Activated gamma-delta T cell (primary cell): ENCODE results near the gene ACBD3.
"Not testable (repeated sequence)": the region's sequence is repeated elsewhere in the genome, so short reads cannot be mapped to it uniquely, and the experiment has no call there.

ENCODE experiments used
- DNase-seq: peaks from one replicate; lab custom pipeline; 2025; lab: John Stamatoyannopoulos, UW
- total RNA-seq, 2 donors: gene quantifications; one replicate each; lab custom pipeline; 2026; lab: John Stamatoyannopoulos, UW

Gene ACBD3
- total RNA-seq, result 54.3 to 56.8 reads per million in 2 donors

DNA sequence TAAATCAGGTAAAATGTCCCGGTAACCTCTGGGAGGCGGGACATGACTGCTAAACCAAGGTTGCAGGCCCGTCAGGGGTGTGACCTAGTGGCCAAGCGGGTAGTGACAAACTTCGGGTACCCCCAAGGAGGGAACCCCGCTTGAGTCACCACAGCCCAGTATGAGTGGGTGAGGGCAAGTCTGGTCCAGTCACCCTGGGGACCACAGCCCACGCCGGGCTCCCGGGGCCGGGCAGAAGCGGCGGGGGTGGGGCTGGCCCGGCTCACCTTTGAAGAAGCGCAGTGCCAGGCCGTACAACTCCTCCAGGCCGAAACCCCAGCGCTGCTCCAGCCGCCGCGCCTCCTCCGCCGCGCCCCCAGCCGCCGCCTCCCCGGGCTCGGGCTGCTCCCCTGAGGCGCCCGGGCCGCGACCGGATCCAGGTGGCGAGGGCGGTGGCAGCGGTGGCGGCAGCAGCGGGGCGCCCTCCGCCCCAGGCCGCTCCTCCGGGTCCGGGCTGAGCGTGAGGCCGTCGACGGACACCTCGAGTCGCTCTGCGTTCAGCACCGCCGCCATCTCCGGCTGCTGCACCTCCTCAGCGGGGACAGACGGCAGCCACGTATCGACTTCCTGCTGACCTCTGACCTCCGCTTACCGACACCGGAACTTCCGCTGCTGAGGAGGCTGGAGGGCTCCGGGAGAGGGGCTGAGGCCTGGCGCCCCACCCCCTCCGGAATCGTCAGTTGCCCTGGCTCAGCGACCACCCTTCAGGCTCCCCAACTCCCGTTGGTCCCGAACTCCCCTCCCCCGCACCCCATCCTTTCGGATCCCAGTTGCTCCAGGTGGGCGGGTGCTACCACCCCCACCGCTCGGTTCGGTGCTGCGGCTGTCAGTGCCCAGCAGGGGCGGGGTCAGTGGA is at the start of gene ACBD3:
ACBD3 (minus strand) TSS at position 618 of the 895 bp plus-strand sequence; CDS start at position 552, 66 bp downstream.
- DNase-seq, result peak; percentile 55

DNA sequence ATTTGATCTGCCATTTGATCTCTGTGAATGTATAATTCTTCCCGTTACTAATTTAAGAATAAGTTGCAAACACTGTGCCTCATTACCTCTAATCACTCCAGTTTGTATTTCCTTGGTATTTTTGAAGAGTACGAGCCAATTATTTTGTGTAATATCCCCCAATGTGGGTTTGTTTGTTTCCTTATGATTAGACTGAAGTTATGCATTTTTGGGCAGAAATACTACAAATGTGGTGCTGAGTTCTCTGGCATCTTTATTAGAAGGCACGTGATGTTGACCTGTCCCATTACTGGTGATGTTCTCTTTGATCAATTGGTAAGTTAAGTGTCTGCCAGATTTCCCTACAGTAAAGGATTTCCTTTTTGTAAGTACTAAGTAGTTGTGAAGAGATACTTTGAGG is 47.3 kb upstream of the ACBD3 start:
- DNase-seq, result no peak

DNA sequence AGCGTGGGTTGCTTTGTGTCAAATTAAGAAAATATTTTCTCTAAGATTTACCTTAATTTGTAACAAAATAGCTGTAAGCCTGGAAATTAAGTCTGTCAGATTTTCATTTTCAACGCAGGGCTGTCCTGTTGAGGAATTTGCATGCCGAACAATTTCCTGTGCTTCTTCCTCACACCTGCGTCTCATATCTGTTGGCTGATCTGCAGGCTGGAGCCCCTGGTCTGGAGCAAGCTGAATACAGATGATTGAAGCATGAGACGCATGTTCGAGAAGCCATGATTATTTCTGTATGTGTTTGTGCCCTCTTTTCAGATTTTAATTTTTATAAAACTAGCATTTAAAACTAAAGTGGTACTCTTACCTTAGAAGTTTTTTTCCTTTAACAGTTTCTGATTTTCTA is 46.8 kb upstream of the ACBD3 start:
- no peak for DNase-seq

DNA sequence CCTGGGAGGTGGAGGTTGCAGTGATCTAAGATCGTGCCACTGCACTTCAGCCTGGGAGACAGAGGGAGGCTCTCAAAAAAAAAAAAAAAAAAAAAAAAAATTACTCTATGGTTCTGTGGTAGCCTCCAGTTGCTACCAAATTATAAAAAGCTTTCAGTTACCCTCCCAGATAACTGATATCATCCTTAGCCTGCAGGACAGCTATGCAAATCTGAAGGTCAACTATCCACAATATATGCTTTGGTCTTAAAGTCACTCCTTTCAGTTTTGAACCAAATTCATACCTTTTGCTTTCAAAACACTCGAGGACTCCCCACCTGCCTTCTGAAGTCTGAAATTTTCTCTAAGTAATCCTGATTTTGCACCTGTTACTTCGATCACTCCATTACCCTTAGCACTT is 40.1 kb upstream of the ACBD3 start:
- no peak for DNase-seq

DNA sequence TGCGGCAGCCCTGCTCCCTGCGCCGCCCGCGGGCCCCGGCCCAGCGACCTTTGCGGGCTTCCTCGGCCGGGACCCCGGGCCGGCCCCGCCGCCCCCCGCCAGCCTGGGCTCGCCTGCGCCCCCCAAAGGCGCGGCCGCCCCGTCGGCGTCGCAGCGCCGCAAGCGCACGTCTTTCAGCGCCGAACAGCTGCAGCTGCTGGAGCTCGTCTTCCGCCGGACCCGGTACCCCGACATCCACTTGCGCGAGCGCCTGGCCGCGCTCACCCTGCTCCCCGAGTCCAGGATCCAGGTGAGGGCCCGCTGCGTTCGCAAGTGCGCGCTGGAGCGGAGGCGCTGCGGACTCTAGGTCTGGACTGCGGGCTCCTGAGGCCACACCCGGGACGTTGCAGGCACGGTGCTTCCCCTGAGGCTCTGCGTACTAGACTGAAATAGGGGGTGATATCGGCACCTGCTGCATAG is 37.3 kb upstream of the ACBD3 start:
- no peak for DNase-seq

DNA sequence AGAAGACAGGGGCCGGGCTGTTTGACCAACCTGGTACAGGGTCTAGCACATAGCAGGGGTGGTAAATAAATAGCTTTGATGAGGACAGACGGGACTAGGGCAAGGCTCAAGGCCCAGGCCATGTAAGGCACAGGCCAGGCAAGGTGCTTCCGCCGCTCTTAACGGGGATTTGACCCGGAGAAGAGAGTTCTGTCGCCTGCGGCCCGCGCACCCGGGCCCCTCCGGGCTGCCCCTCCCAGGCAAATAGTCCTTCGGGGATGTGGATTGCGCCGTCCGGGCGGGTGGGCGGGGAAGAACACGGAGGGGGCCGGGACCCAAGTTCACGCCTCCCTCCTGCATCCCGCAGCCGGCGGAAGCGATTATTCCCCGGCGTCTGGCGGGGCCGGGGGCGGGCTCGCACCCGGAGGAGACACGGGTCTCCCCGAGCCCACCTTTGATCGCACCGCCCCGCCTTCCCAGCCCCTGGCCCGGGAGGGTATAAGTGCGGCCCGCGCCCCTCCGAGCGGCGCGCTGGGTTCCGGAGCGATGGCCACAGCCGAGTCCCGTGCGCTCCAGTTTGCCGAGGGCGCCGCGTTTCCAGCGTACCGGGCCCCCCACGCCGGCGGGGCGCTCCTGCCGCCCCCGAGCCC is 36.7 kb upstream of the ACBD3 start, which contains the start of gene MIXL1:
MIXL1 (plus strand) TSS at position 508 of the 629 bp plus-strand sequence; CDS start at position 526, 18 bp downstream.
- no peak for DNase-seq

DNA sequence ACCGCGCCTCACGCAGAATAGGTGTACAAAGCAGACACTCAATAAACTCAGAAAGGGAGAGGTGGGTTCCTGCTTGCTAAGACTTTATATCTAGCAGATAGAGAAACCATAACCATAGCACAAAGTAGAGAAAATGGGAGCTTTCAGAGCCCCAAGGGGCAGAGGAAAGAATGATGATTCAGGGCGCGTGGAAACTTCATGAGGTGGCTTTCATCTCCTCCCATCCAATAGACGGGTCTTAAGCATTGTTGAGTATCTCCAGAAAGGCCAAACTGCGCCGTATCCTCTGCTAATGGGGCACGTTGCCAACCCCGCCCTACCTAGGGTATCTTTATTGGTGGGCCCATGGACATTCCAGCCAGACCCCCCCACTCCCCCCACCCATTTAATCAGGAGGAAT is 36.1 kb upstream of the ACBD3 start:
- no peak for DNase-seq

DNA sequence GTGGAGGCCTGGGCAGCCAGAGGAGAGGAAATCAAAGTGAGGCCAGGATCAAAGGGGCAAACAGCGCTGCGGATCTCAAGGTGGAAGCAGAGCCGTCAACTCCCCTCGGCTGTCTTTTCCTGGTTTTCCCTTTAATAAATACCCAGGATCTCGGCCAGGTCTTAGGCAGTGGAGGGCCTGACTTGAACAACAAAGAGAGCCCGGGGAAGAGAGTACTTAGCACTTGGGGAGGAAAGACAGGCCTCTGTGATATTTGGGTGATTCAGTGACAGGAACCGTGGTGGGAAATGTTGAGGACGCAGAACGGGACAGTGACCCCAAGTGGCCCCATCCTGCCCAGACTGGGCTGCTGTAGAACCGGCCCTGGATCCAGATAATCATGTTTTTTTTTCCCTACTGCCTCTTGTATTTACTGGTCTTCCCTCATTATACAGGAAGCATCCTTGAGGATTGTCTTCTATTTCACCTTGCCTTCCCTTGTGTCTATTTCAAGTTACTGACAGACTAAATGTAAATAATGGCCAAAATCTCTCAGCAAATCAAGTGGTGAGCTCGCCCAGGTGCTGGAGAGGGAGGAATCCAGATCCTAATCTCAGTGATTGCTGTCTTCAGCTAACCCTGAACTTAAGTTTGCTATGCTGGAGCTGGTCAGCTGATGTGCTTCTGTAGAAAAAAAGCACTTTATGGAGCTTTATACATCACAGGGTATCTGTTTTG is 34.1 kb upstream of the ACBD3 start:
- no peak for DNase-seq

DNA sequence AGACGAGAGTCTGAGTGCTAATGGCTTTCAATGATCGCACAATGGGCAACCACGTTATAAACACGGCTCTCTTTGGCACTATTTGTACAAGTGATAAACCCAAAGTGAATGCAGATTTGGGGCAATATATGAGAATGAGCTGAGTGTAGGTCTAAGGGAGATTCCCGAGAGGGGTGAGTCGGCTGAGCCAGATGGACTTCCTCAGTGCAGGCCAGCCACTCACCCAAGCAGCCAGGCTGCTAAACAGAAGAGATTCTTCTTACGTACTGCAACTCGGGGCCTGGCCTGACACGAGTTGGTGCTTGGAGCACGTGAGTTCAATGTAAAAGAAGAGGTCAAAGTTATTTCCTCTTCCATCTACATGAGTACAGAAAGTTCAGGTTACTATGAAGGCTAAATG is 30.7 kb upstream of the ACBD3 start:
- DNase-seq, result no peak

DNA sequence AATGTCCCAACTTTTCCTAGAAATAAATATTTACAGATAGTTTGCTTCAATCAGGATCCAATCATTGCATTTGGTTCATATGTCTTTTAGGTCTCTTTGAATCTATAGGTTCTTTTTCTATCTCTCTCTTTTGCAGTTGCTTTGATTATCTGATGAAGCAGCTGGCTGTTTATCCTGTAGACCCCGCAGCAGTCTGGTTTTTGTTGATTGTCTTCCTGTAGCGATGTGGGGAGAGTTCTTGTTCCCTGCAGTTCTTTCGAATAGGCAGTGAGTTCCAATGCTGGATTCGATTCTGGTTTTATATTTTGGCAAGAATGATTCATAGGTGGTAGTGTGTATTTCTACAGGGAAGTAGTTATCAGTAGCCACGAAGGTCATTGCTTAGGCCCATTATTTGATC is 29.5 kb upstream of the ACBD3 start:
- no peak for DNase-seq

DNA sequence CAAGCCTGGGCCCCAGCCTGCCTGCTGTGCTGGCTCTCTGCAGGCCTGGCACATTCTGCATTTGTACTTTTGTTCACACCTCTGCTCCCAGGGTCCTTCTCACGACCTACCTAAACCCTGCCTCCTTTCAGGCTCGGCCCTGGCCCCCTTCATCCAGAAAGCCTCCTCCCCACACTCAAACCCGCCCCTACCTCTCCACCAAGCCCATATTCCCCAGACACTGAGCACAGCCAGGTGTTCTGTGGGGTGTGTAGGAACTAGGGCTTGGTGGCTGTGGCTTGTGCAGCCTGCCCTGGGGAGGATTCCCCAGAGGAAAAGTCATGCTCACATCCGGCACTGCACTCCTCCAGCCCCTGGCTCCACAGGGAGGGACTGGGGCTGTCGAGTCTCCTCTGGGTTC is 28.7 kb upstream of the ACBD3 start:
- no peak for DNase-seq

DNA sequence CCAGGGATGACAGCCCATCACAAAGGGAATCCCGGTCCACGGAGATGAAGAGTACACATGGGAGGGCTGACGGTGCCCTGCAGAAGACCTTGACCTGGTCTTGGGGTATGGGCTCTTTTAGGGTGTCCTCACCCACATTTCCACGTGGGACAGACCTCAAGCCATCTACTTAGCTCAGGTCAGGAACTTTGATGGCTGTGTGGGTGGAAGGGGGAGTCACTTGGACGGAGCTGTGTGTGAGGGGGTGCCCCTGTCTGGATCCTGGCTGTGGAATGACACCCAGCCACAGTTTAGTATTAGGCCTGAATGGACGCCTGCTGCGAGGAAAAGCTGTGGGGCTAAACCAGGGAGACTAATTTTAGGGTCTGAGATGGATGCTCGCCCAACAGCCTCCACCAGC is 26.0 kb upstream of the ACBD3 start:
- DNase-seq, result no peak

DNA sequence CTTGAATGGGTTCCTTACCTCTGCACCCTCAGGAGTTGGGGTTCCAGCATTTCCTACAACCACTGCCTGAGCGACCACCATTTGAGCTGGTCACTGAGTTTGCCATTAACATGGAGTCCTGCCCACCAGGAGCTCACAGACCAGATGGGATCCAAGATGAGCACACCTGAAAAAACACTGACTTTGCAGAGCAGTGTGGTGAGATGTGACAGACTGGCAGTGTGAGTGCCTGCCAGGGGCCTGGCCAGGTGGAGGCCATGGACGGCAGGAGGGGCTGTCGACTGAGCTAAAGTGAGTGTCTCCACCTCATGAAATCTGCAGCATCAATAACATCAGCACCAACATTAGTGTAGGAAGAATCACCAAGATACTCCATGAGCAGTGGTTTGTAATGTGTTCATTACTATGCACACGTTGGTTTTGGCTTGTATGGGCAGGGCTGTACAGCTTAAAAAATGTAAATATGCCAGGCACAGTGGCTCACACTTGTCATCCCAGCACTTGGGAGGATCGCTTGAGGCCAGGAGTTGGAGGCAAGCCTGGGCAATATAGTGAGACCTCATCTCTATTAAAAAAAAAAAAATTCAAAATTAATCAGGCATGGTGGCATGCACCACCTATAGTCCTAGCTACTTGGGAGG is 24.8 kb upstream of the ACBD3 start:
- no peak for DNase-seq

DNA sequence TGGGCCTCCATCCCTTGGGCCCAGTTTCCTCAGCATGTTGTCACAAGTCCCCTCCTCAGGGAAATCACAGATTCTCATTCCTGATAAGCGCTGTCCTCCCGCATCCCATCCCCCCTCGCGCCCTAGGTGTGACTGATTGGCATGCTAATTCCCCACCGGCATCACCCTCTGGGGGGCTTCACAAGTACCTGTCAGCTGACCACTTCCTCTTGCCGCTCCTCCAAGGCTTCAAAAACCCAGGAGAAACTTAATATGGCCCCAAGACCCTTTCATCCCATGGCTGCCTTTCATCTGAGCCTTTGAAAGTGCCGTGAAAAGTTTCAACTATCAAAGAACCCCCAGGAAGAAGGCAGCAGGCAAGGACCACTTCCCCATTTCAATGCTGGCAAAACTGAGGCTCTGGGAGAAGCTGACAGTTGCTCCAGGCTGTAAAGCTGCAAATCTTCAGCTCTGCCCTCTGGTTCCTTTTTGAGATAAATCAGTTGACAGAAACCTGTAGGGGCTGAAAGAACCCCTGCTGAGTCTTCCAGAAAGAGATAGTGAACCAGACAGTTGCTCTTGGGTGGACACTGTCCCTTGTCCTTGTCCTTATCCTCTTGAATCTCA is 24.1 kb upstream of the ACBD3 start:
- no peak for DNase-seq

DNA sequence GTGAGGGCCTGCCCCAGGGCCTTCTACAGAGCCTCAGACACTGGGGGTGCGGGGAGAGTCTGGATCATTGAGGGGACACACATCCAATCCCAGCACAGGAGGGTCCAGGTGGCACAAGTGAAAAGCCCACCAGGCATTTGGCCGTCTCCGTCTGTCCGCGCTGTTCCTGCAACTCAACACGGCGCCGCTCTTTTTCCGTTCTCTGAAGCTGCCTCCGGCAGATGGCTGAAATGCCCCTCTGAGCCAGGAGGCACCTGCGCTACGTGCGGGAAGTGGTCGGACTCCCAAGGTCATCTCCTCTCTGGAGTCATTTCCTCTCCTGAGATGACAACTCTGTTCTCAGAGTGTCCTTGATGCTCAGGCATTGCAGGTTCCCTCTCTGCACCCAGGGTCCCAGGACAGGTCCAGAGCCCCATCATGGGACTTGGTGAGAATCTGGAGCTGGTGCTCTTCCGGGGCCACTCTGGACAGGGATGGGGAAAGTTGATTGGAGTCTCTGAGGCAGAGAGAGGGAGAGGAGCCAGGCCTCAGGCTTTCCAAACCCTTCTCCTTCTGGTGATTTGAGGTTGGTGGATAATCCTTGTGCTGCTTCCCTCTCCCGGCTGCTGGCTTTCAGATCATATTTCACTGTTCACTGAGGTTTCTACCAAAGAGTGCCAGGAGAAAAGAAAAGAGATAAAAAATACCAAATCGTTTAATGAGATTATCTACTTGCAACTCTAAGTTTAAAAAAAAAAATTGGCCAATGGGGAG is 22.9 kb upstream of the ACBD3 start:
- no peak for DNase-seq

DNA sequence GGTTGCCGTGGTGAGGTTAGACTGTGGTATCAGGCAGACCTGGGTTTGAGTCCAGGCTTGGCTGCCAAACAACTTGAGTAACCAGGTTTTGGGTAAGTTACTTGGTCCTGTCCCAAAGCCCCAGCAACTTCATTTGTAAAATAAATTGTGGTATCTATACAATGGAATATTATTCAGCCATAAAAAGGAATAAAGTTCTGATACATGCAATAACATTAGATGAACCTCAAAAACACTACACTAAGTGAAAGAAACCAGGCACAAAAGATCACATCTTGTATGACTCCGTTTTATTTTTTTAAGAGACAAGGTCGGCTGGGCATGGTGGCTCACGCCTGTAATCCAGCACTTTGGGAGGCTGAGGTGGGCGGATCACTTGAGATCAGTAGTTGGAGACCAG is 20.5 kb upstream of the ACBD3 start:
- DNase-seq, result no peak

DNA sequence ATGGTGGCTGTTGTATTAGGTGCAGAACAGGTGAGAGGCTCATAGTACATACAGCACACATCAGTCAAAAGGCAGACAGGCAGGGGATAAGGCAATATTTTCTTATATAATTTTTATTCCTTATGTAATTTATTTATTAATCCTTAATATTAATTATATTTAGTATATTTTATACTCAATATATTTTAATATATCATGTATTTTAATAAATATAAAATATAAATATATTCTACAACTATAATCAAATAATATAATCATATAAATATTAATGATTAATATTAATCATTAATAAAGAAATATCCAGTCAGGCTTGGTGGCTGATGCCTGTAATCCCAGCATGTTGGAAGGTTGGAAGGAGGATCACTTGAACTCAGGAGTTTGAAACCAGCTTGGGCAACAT is 17.7 kb upstream of the ACBD3 start:
- DNase-seq, result no peak

DNA sequence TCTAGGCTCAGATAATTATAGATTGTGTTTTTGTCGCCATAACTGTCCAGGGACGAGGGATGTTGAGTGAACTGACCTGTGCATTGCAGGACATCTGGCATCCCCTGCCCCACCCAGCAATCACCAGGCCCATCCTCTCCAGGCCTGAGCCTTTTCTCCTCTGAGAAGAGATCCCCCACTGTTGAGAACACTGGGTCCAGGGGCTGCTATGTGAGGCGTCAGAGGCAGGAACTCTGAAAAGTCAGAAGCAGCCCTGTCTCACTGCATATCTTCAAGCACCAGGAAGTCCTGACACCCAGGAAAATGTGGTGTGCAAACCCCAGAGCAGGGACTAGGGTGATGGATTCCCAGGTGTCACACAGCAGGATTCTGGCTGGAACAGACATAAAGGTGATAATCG is 17.1 kb upstream of the ACBD3 start:
- DNase-seq, result no peak

DNA sequence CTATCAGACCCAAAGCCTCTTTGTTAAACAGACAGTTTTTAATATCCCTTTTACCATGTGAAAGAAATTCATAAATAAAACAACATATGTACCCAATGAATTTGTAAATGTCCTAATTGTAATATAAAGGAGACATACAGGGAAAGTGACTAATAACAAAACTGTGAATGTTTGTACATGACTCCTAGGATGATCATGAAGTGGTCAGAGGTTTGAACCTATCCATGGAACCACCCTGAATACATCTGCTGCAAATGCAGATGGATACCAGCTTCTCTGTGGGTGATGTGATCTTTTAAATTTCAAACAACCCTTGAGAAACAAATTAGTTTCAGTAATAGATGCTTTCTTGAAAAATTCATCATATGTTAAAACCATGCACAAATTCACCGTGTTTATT is 16.7 kb upstream of the ACBD3 start:
- DNase-seq, result no peak

DNA sequence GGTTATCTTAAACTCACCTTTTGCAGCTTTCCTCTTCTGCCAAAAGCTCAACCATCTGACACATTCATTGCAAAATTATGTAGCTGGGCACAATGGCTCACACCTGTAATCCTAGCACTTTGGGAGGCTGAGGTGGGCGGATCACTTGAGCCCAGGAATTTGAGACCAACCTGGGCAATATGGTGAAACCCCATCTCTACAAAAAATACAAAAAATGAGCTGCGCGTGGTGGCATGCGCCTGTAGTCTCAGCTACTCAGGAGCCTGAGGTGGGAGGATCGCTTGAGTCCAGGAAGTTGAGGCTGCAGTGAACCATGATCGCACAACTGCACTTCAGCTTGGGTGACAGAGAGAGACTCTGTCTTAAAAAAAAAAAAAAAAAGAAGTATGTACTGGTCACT is 16.1 kb upstream of the ACBD3 start:
- DNase-seq, result not testable (repeated sequence)

DNA sequence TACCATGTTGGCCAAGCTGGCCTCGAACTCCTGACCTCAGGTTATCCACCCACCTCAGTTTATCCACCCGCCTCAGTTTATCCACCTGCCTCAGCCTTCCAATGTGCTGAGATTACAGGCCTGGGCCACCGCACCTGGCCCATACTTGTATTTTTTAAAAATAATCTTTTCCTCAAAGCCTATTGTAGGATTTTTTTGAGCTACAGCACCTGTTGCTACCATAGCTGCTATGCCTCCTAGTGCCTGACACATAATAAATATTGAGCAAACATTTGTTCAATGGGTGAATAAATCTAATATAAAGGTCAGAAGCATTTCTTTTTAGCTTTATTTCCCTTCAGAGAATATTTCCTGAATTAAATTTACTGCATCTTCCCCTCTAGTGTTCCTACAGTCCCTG is 15.7 kb upstream of the ACBD3 start:
- no peak for DNase-seq
